Left lung (tissue), 10 donors: ENCODE data around the gene GALNTL6. TPM values are rescaled to one million over a fixed set of nuclear protein-coding genes. Genes with fewer than 3 reads are reported as not detected.

Experiments used
- ATAC-seq: fragments of 200-7000 bp; cut with Tn5 transposase; one replicate; pipeline ENCODE4 v1.9.1; 2020; ENCODE audit warnings: moderate library complexity
- DNase-seq, 4 donors: peaks; one replicate each; pipeline ENCODE4 v3.0.0-alpha.2; 2013 to 2020
- H3K27ac ChIP-seq, 2 donors: fragments of 200-600 bp; sonication (generic) in 1 of 2; one replicate each; pipeline versions ENCODE4 v1.5.0 to v1.8.0; 2020 to 2021
- H3K27me3 ChIP-seq, 2 donors: fragments of 200-600 bp; sonication (generic) in 1 of 2; one replicate each; pipeline versions ENCODE4 v1.5.0 to v1.8.0; 2020 to 2021
- H3K36me3 ChIP-seq, 2 donors: fragments of 200-600 bp; sonication (generic) in 1 of 2; one replicate each; pipeline versions ENCODE4 v1.5.0 to v1.8.0; 2020 to 2021
- H3K4me1 ChIP-seq, 2 donors: fragments of 200-600 bp; one replicate each; pipeline ENCODE4 v1.8.0; 2021
- H3K4me3 ChIP-seq, 2 donors: fragments of 200-600 bp; sonication (generic) in 1 of 2; one replicate each; pipeline versions ENCODE4 v1.5.0 to v1.8.0; 2020 to 2021; ENCODE audit warnings: mild to moderate bottlenecking in 1 of 2
- H3K9me3 ChIP-seq, 2 donors: fragments of 200-600 bp; sonication (generic) in 1 of 2; one replicate each; pipeline versions ENCODE4 v1.5.0 to v1.8.0; 2020 to 2021
- CTCF ChIP-seq, 2 donors: fragments of 200-600 bp; sonication (generic) in 1 of 2; IDR thresholded peaks; one replicate each; pipeline versions ENCODE4 v1.5.0 to v1.8.0; 2021; ENCODE audit warnings: antibody characterized with exemption in 2 of 2
- intact Hi-C, 2 donors: fragments of 100-400 bp; cut with DNase I; formaldehyde crosslinking; loops; one replicate each; pipeline versions ENCODE4 v1.11.2 to v1.14.2; 2022
- polyA plus RNA-seq, 6 donors: library from polyadenylated mRNA; unstranded; fragments of 120-200 nt; gene quantifications; one replicate each; pipeline ENCODE4 v1.2.1, GENCODE V29; 2013; ENCODE audit not compliant: insufficient read length in 6 of 6
- total RNA-seq, 2 donors: library from RNA; stranded (reverse); fragmentation: NEBNext Ultra II Directional; extraction: Animal tissue kit (Norgen Biotek cat#: 25700); gene quantifications; one replicate each; pipeline ENCODE4 v1.2.1, GENCODE V29; 2021
- donor health status: DM: no; HTN: yes; CAD: no.
- donor health status: DM: no; HTN: no; CAD: no.

GALNTL6 gene
- total and polyA plus RNA-seq, 8 donors, result 0.11 to 0.16 (median 0.13) TPM; not detected in 5

- H3K4me3 ChIP-seq, result no peak overlapping the region
- H3K27ac ChIP-seq, result no peak overlapping the region
- peaks cover 0 to 9% of the 10 kb centered on the region in 2 donors for H3K27me3 ChIP-seq
- H3K4me1 ChIP-seq, result no peaks in the 10 kb centered on the region
- intact Hi-C loops, result no loop called here
- TF ChIP-seq CTCF (IDR thresholded peaks at IDR 0.05), result no peak
- no peak for ATAC-seq
- no peaks in the 10 kb centered on the region for H3K9me3 ChIP-seq
- H3K36me3 ChIP-seq, result no peaks in the 10 kb centered on the region
- no peak for DNase-seq
Observed at GRCh38 chr4:172806841-172807240, 993.6 kb downstream of the GALNTL6 start.

GRCh38 chr4:172808196-172808595 lies 995.0 kb downstream of the GALNTL6 start:
- intact Hi-C loops, result no loop called here
- H3K27me3 ChIP-seq, result peaks cover 0 to 9% of the 10 kb centered on the region in 2 donors
- no peak for TF ChIP-seq CTCF (IDR thresholded peaks at IDR 0.05)
- H3K4me1 ChIP-seq, result no peaks in the 10 kb centered on the region
- DNase-seq, result no peak
- no peaks in the 10 kb centered on the region for H3K36me3 ChIP-seq
- H3K9me3 ChIP-seq, result no peaks in the 10 kb centered on the region
- ATAC-seq, result no peak
- no peak overlapping the region for H3K27ac ChIP-seq
- H3K4me3 ChIP-seq, result no peak overlapping the region

GRCh38 chr4:172809319-172809718 lies 996.1 kb downstream of the GALNTL6 start:
- Histone ChIP-seq H3K9me3 (no peaks in the 10 kb centered on the region), H3K4me1 (no peaks in the 10 kb centered on the region), H3K36me3 (no peaks in the 10 kb centered on the region), H3K4me3 (no peak overlapping the region), H3K27me3 (peaks cover 0 to 9% of the 10 kb centered on the region in 2 donors), H3K27ac (no peak overlapping the region)
- no peak for TF ChIP-seq CTCF (IDR thresholded peaks at IDR 0.05)
- intact Hi-C loops, result no loop called here
- DNase-seq (no peak), ATAC-seq (no peak)

- ATAC-seq (no peak), DNase-seq (no peak)
- TF ChIP-seq CTCF (IDR thresholded peaks at IDR 0.05), result no peak
- H3K4me3 ChIP-seq, result no peak overlapping the region
- no peaks in the 10 kb centered on the region for H3K9me3 ChIP-seq
- no peaks in the 10 kb centered on the region for H3K4me1 ChIP-seq
- no peaks in the 10 kb centered on the region for H3K36me3 ChIP-seq
- H3K27me3 ChIP-seq, result peaks cover 0 to 9% of the 10 kb centered on the region in 2 donors
- intact Hi-C loops, result no loop called here
- H3K27ac ChIP-seq, result no peak overlapping the region
Observed at GRCh38 chr4:172813359-172813923, 1000.2 kb downstream of the GALNTL6 start.

GRCh38 chr4:172815499-172816164 lies 1002.4 kb downstream of the GALNTL6 start:
- ATAC-seq (peak; percentile 41), DNase-seq (no peak)
- Histone ChIP-seq H3K4me1 (no peaks in the 10 kb centered on the region), H3K9me3 (no peaks in the 10 kb centered on the region), H3K4me3 (no peak overlapping the region), H3K27me3 (no peaks in the 10 kb centered on the region), H3K27ac (no peak overlapping the region), H3K36me3 (no peaks in the 10 kb centered on the region)
- no peak for TF ChIP-seq CTCF (IDR thresholded peaks at IDR 0.05)
- intact Hi-C loops, result no loop called here
